IMR-90 (cell line): Measurements from ENCODE around the gene MLEC.

Source experiments
- BHLHE40 ChIP-seq: fragments of 150-350 bp; IDR thresholded peaks from 2 replicates; pipeline ENCODE4 v1.6.1; 2016; ENCODE audit warnings: mild to moderate bottlenecking, low read depth, low read length
- CEBPB ChIP-seq: IDR thresholded peaks from 2 replicates; pipeline ENCODE4 v1.6.1; 2012; ENCODE audit warnings: low read depth, low read length, improper control_type of control experiment
- FOS ChIP-seq: fragments of 150-350 bp; IDR thresholded peaks from 2 replicates; pipeline ENCODE4 v1.6.1; 2016; ENCODE audit warnings: low read depth, low read length
- MAZ ChIP-seq: IDR thresholded peaks from 2 replicates; pipeline ENCODE4 v1.6.1; 2012; ENCODE audit warnings: low read depth, mild to moderate bottlenecking, low read length, improper control_type of control experiment, moderate library complexity, borderline replicate concordance
- MXI1 ChIP-seq: IDR thresholded peaks from 2 replicates; pipeline ENCODE4 v1.6.1; 2012; ENCODE audit warnings: low read depth, mild to moderate bottlenecking, low read length, moderate library complexity, borderline replicate concordance
- POLR2A ChIP-seq: IDR thresholded peaks from 2 replicates; pipeline ENCODE4 v1.6.1; 2012; ENCODE audit warnings: mild to moderate bottlenecking, low read depth, low read length
- RAD21 ChIP-seq: IDR thresholded peaks from 2 replicates; pipeline ENCODE4 v1.6.1; 2012; ENCODE audit warnings: low read length, improper control_type of control experiment
- RCOR1 ChIP-seq: IDR thresholded peaks from 2 replicates; pipeline ENCODE4 v1.6.1; 2012; ENCODE audit warnings: mild to moderate bottlenecking, low read length, improper control_type of control experiment; ENCODE audit not compliant: insufficient replicate concordance
- RFX5 ChIP-seq: IDR thresholded peaks from 2 replicates; pipeline ENCODE4 v1.8.0; 2012; ENCODE audit warnings: low read depth, mild to moderate bottlenecking, low read length, moderate library complexity
- SMC3 ChIP-seq: fragments of 150-350 bp; IDR thresholded peaks from 2 replicates; pipeline ENCODE4 v1.6.1; 2016; ENCODE audit warnings: low read depth, mild to moderate bottlenecking, antibody characterized with exemption, low read length, moderate library complexity
- TF ChIP-seq, protein P1 (sequence below): conservative IDR thresholded peaks from 2 replicates; pipeline ENCODE4 v1.5.1; 2012; ENCODE audit warnings: mild to moderate bottlenecking, low read depth, low read length, improper control_type of control experiment
- TF ChIP-seq, protein P2 (sequence below): fragments of 150-350 bp; IDR thresholded peaks from 2 replicates; pipeline ENCODE4 v1.6.1; 2016; ENCODE audit warnings: low read depth, mild to moderate bottlenecking, low read length, moderate library complexity, borderline replicate concordance
- TF ChIP-seq, protein P3 (sequence below): fragments of 150-350 bp; IDR thresholded peaks from 2 replicates; pipeline ENCODE4 v1.6.1; 2017; ENCODE audit warnings: mild to moderate bottlenecking, antibody characterized with exemption, low read length, low read depth

DNA sequence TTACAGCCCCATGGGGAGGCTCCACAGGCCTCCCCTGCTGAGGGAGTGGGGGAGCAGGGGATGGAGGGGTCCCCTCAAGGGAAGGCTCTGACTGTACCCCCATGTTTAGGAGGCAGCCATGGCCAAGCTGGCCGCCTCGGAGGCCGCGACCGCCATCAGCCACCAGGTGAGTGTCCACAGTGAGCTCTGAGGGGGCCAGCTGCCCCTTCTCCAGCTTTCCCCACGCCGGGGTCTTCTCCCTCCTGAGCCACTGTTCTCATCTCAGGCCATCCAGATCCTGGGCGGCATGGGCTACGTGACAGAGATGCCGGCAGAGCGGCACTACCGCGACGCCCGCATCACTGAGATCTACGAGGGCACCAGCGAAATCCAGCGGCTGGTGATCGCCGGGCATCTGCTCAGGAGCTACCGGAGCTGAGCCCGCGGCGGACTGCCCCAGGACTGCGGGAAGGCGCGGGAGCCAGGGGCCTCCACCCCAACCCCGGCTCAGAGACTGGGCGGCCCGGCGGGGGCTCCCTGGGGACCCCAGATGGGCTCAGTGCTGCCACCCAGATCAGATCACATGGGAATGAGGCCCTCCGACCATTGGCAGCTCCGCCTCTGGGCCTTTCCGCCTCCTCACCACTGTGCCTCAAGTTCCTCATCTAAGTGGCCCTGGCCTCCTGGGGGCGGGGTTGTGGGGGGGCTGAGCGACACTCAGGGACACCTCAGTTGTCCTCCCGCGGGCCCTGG, 52.2 kb downstream of the MLEC start:
- no peak for TF ChIP-seq RAD21
- TF ChIP-seq, protein P1, sequence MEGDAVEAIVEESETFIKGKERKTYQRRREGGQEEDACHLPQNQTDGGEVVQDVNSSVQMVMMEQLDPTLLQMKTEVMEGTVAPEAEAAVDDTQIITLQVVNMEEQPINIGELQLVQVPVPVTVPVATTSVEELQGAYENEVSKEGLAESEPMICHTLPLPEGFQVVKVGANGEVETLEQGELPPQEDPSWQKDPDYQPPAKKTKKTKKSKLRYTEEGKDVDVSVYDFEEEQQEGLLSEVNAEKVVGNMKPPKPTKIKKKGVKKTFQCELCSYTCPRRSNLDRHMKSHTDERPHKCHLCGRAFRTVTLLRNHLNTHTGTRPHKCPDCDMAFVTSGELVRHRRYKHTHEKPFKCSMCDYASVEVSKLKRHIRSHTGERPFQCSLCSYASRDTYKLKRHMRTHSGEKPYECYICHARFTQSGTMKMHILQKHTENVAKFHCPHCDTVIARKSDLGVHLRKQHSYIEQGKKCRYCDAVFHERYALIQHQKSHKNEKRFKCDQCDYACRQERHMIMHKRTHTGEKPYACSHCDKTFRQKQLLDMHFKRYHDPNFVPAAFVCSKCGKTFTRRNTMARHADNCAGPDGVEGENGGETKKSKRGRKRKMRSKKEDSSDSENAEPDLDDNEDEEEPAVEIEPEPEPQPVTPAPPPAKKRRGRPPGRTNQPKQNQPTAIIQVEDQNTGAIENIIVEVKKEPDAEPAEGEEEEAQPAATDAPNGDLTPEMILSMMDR = no peak
- no peak for TF ChIP-seq POLR2A
- no peak for TF ChIP-seq RCOR1
- no peak for TF ChIP-seq MXI1
- TF ChIP-seq RFX5 = no peak
- TF ChIP-seq SMC3 = no peak
- TF ChIP-seq BHLHE40 = no peak
- no peak for TF ChIP-seq CEBPB
- TF ChIP-seq MAZ = no peak
- TF ChIP-seq, protein P2, sequence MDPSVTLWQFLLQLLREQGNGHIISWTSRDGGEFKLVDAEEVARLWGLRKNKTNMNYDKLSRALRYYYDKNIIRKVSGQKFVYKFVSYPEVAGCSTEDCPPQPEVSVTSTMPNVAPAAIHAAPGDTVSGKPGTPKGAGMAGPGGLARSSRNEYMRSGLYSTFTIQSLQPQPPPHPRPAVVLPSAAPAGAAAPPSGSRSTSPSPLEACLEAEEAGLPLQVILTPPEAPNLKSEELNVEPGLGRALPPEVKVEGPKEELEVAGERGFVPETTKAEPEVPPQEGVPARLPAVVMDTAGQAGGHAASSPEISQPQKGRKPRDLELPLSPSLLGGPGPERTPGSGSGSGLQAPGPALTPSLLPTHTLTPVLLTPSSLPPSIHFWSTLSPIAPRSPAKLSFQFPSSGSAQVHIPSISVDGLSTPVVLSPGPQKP = no peak
- TF ChIP-seq FOS = no peak
- TF ChIP-seq, protein P3, sequence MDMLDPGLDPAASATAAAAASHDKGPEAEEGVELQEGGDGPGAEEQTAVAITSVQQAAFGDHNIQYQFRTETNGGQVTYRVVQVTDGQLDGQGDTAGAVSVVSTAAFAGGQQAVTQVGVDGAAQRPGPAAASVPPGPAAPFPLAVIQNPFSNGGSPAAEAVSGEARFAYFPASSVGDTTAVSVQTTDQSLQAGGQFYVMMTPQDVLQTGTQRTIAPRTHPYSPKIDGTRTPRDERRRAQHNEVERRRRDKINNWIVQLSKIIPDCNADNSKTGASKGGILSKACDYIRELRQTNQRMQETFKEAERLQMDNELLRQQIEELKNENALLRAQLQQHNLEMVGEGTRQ = no peak
